Gastrocnemius medialis (tissue), 4 donors: Measurements from ENCODE around the gene CDH4. TPM values are rescaled to one million over a fixed set of nuclear protein-coding genes. Genes with fewer than 3 reads are reported as not detected.

ENCODE experiments used
- ATAC-seq, 2 donors: fragments of 150-250 bp; one replicate each; pipeline ENCODE4 v1.9.1; 2016
- DNase-seq, 2 donors: peaks; one replicate each; pipeline ENCODE4 v3.0.0-alpha.2; 2019
- H3K27ac ChIP-seq, 4 donors: fragments of 200-600 bp; sonication (generic); 1 replicate in 1 of 4; 2 replicates in 3 of 4; pipeline ENCODE4 v1.5.1; 2016 to 2018; ENCODE audit warnings: mild to moderate bottlenecking in 2 of 4, moderate library complexity in 1 of 4
- H3K27me3 ChIP-seq, 3 donors: fragments of 200-600 bp; sonication (generic) in 2 of 3; 1 replicate in 1 of 3; 2 replicates in 2 of 3; pipeline versions ENCODE4 v1.5.1 to v1.6.0; 2016 to 2019; ENCODE audit warnings: mild to moderate bottlenecking in 1 of 3, moderate library complexity in 1 of 3
- H3K36me3 ChIP-seq, 2 donors: fragments of 200-600 bp; sonication (generic) in 1 of 2; one replicate each; pipeline ENCODE4 v1.5.1; 2017 to 2018
- H3K4me1 ChIP-seq, 2 donors: fragments of 200-600 bp; sonication (generic) in 1 of 2; one replicate each; pipeline ENCODE4 v1.5.1; 2016 to 2017; ENCODE audit warnings: mild to moderate bottlenecking in 2 of 2
- H3K4me3 ChIP-seq, 4 donors: fragments of 200-600 bp; sonication (generic) in 3 of 4; 1 replicate in 1 of 4; 2 replicates in 3 of 4; pipeline ENCODE4 v1.5.1; 2016 to 2019; ENCODE audit warnings: mild to moderate bottlenecking in 2 of 4
- H3K9me3 ChIP-seq, 3 donors: fragments of 200-600 bp; sonication (generic) in 2 of 3; 1 replicate in 1 of 3; 2 replicates in 2 of 3; pipeline ENCODE4 v1.5.1; 2016 to 2019
- CTCF ChIP-seq, 5 experiments: fragments of 450-650 bp in 3 of 5; fragments of 200-600 bp in 2 of 5; sonication (generic) in 2 of 5; IDR thresholded peaks in 4 of 5; conservative IDR thresholded peaks in 1 of 5; 1 replicate in 4 of 5; 2 replicates in 1 of 5; pipeline ENCODE4 v1.5.1; 2016 to 2019; ENCODE audit warnings: antibody characterized with exemption in 5 of 5, mild to moderate bottlenecking in 3 of 5, moderate library complexity in 3 of 5
- POLR2A ChIP-seq, 2 donors: fragments of 450-650 bp; IDR thresholded peaks; one replicate each; pipeline ENCODE4 v1.6.1; 2017; ENCODE audit warnings: antibody characterized with exemption in 2 of 2, mild to moderate bottlenecking in 2 of 2, moderate library complexity in 2 of 2
- in situ Hi-C, 4 donors: fragments of 200-750 bp; cut with MboI; loops; one replicate each; pipeline versions ENCODE4 v1.15.0 to v1.8.0; 2017; ENCODE audit warnings: low sequenced_read_pairs in 4 of 4
- intact Hi-C: fragments of 100-400 bp; cut with DNase I; formaldehyde crosslinking; loops from one replicate; pipeline ENCODE4 v1.15.1; 2023; ENCODE audit warnings: low total_unique reads
- total RNA-seq, 4 donors: library from RNA; depleted of rRNA; stranded (reverse); fragments of >200 nt; gene quantifications; one replicate each; pipeline versions ENCODE4 v1.1.0 to v1.2.3, GENCODE V29; 2016

Gene CDH4
- total RNA-seq, 4 donors from 2014 or later, result 0.38 to 1.2 (median 0.86) TPM

GRCh38 chr20:61898405-61898804 lies 646.3 kb downstream of the CDH4 start:
- no peak for DNase-seq
- no peak overlapping the region for H3K4me3 ChIP-seq
- no peak for TF ChIP-seq CTCF (IDR thresholded peaks at IDR 0.05 in 4 of 5, conservative IDR thresholded peaks at IDR 0.05 in 1 of 5)
- no peak for TF ChIP-seq POLR2A (IDR thresholded peaks at IDR 0.05)
- no peaks in the 10 kb centered on the region for H3K9me3 ChIP-seq
- H3K36me3 ChIP-seq, result no peaks in the 10 kb centered on the region
- intact Hi-C loops (loop anchor here (5.0 kb wide), 1 partner anchor 1841 kb away; no protein-coding TSS in a partner anchor), in situ Hi-C loops (loop anchor here in 1 of 4 donors (25.0 kb wide), 1 partner anchor 1686 kb away; no protein-coding TSS in a partner anchor)
- ATAC-seq, result no peak
- H3K4me1 ChIP-seq, result no peaks in the 10 kb centered on the region
- H3K27ac ChIP-seq, result no peak overlapping the region
- peaks cover 0 to 12% (median 12%) of the 10 kb centered on the region in 3 donors for H3K27me3 ChIP-seq

GRCh38 chr20:61900011-61900944 lies 648.2 kb downstream of the CDH4 start:
- no peak for ATAC-seq
- H3K9me3 ChIP-seq, result no peaks in the 10 kb centered on the region
- H3K36me3 ChIP-seq, result no peaks in the 10 kb centered on the region
- in situ Hi-C loops, result no loop called here
- TF ChIP-seq POLR2A (IDR thresholded peaks at IDR 0.05) (no peak), CTCF (IDR thresholded peaks at IDR 0.05 in 4 of 5, conservative IDR thresholded peaks at IDR 0.05 in 1 of 5) (no peak)
- no peak for DNase-seq
- no peak overlapping the region for H3K4me3 ChIP-seq
- peaks cover 0 to 12% (median 12%) of the 10 kb centered on the region in 3 donors for H3K27me3 ChIP-seq
- intact Hi-C loops, result no loop called here
- no peaks in the 10 kb centered on the region for H3K4me1 ChIP-seq
- no peak overlapping the region for H3K27ac ChIP-seq

GRCh38 chr20:61900945-61901293 lies 648.9 kb downstream of the CDH4 start:
- in situ Hi-C loops, result no loop called here
- no peak for DNase-seq
- Histone ChIP-seq H3K4me3 (no peak overlapping the region), H3K27ac (no peak overlapping the region), H3K9me3 (no peaks in the 10 kb centered on the region), H3K36me3 (no peaks in the 10 kb centered on the region), H3K27me3 (peaks cover 0 to 12% (median 12%) of the 10 kb centered on the region in 3 donors), H3K4me1 (no peaks in the 10 kb centered on the region)
- intact Hi-C loops, result no loop called here
- no peak for ATAC-seq
- TF ChIP-seq POLR2A (IDR thresholded peaks at IDR 0.05) (no peak), CTCF (IDR thresholded peaks at IDR 0.05 in 4 of 5, conservative IDR thresholded peaks at IDR 0.05 in 1 of 5) (no peak)

- H3K4me1 ChIP-seq, result no peaks in the 10 kb centered on the region
These were observed 649.5 kb downstream of the CDH4 start for GRCh38 chr20:61901392-61902220.

More at GRCh38 chr20:61901392-61902220, 649.5 kb downstream of the CDH4 start:
- Histone ChIP-seq H3K36me3 (no peaks in the 10 kb centered on the region), H3K4me3 (no peak overlapping the region), H3K27ac (no peak overlapping the region), H3K9me3 (no peaks in the 10 kb centered on the region), H3K27me3 (peaks cover 0 to 12% (median 12%) of the 10 kb centered on the region in 3 donors)
- intact Hi-C loops, result no loop called here
- ATAC-seq (no peak), DNase-seq (no peak)
- in situ Hi-C loops, result no loop called here
- no peak for TF ChIP-seq CTCF (IDR thresholded peaks at IDR 0.05 in 4 of 5, conservative IDR thresholded peaks at IDR 0.05 in 1 of 5)
- TF ChIP-seq POLR2A (IDR thresholded peaks at IDR 0.05), result no peak
